Measurements from ENCODE around the gene TTLL12. TPM values are rescaled to one million over a fixed set of nuclear protein-coding genes. Genes with fewer than 3 reads are reported as not detected.

Gene TTLL12
- polyA plus RNA-seq, 1 donor (not counting 4 experiments of a cell fraction or from before 2014, with no cell fraction given): 22.1 TPM

- Histone ChIP-seq H4K20me1 (ENCODE audit: control insufficient read depth, extremely low read depth, insufficient read depth, low read length) (no peaks in the 10 kb centered on the region), H3K4me2 (ENCODE audit: control insufficient read depth, extremely low read depth, insufficient read depth, low read depth, low read length) (no peak overlapping the region), H2AFZ (ENCODE audit: control insufficient read depth, low read length) (no peak overlapping the region), H3K4me3 (ENCODE audit: control insufficient read depth in 2 of 3, extremely low read depth in 1 of 3, insufficient read depth in 2 of 3, low read depth in 1 of 3, low read length in 3 of 3) (no peak overlapping the region), H3K9me3 (ENCODE audit: control insufficient read depth, low read depth, low read length) (no peaks in the 10 kb centered on the region), H3K27me3 (ENCODE audit: control insufficient read depth, extremely low read depth, insufficient read depth, low read length) (peaks cover 15% of the 10 kb centered on the region), H3K27ac (ENCODE audit: control insufficient read depth, insufficient read depth, low read length) (no peak overlapping the region), H3K4me1 (ENCODE audit: control insufficient read depth, extremely low read depth, insufficient read depth, low read length) (no peaks in the 10 kb centered on the region), H3K9me1 (ENCODE audit: control insufficient read depth, extremely low read depth, insufficient read depth, low read length) (no peaks in the 10 kb centered on the region), H3K9ac (ENCODE audit: control insufficient read depth, extremely low read depth, insufficient read depth, low read length) (no peak overlapping the region), H3K36me3 (ENCODE audit: control insufficient read depth in 2 of 2, extremely low read depth in 1 of 2, insufficient read depth in 2 of 2, low read length in 2 of 2) (no peaks in the 10 kb centered on the region), H3K79me2 (ENCODE audit: control insufficient read depth, insufficient read depth, low read length) (no peaks in the 10 kb centered on the region)
- dilution Hi-C loops (cut with MboI; ENCODE audit: extremely low pct_ligation_motif_present, low sequenced_read_pairs): no loop called here
- DNase-seq (ENCODE audit: low read depth, low spot score) (no peak), FAIRE-seq (no peak)
- TF ChIP-seq EZH2 (IDR thresholded peaks at IDR 0.05; ENCODE audit: low read length) (no peak), CTCF (optimal IDR thresholded peaks at IDR 0.05 in 1 of 3, IDR thresholded peaks at IDR 0.05 in 1 of 3, conservative IDR thresholded peaks at IDR 0.05 in 1 of 3; ENCODE audit: extremely low read depth in 1 of 3, insufficient read depth in 2 of 3, low read length in 3 of 3) (no peak)
Observed at GRCh38 chr22:43202326-43202725, 15.4 kb upstream of the TTLL12 start.

DNA sequence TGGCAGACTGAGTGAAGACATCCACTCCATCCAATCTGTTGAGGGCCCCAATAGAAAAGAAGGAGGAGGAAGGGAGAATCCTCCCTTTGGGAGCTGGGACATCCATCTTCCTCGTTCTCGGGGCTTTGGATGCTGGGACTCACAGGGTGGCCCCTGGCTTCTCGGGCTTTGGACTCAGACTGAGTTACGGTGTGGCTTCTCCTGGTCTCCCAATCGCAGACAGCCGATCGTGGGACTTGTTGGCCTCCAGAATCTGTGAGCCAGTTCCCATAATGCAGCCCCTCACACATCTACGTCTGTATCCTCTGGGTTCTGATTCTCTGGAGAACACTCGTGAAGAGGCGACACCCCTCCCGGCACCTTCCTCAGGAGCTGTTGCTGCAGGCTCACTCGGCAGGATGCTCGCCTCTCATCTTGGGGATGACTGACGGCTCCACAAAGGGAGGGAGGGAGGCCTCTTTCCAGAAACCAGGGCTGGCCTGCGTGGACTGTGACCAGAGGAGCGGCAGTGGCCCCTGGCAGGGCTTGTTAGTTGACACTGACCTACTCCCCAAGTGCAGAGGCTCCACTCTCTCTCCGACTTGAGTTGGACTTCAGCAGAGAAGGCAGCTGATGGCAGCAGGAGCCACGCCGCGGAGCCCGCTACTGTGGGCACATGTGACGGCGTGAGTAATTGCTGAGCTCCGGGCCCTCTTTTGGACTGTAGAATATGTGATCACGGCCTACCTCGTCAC is 14.7 kb upstream of the TTLL12 start:
- H3K27me3 ChIP-seq (ENCODE audit: control insufficient read depth, extremely low read depth, insufficient read depth, low read length): peaks cover 14% of the 10 kb centered on the region
- H3K9me1 ChIP-seq (ENCODE audit: control insufficient read depth, extremely low read depth, insufficient read depth, low read length): no peaks in the 10 kb centered on the region
- dilution Hi-C loops (cut with MboI; ENCODE audit: extremely low pct_ligation_motif_present, low sequenced_read_pairs): no loop called here
- H3K36me3 ChIP-seq (ENCODE audit: control insufficient read depth in 2 of 2, extremely low read depth in 1 of 2, insufficient read depth in 2 of 2, low read length in 2 of 2): no peaks in the 10 kb centered on the region
- no peak overlapping the region for H2AFZ ChIP-seq (ENCODE audit: control insufficient read depth, low read length)
- H3K4me1 ChIP-seq (ENCODE audit: control insufficient read depth, extremely low read depth, insufficient read depth, low read length): no peaks in the 10 kb centered on the region
- no peaks in the 10 kb centered on the region for H4K20me1 ChIP-seq (ENCODE audit: control insufficient read depth, extremely low read depth, insufficient read depth, low read length)
- H3K4me2 ChIP-seq (ENCODE audit: control insufficient read depth, extremely low read depth, insufficient read depth, low read depth, low read length): no peak overlapping the region
- H3K79me2 ChIP-seq (ENCODE audit: control insufficient read depth, insufficient read depth, low read length): no peaks in the 10 kb centered on the region
- TF ChIP-seq CTCF (optimal IDR thresholded peaks at IDR 0.05 in 1 of 3, IDR thresholded peaks at IDR 0.05 in 1 of 3, conservative IDR thresholded peaks at IDR 0.05 in 1 of 3; ENCODE audit: extremely low read depth in 1 of 3, insufficient read depth in 2 of 3, low read length in 3 of 3) (no peak), EZH2 (IDR thresholded peaks at IDR 0.05; ENCODE audit: low read length) (no peak)
- H3K4me3 ChIP-seq (ENCODE audit: control insufficient read depth in 2 of 3, extremely low read depth in 1 of 3, insufficient read depth in 2 of 3, low read depth in 1 of 3, low read length in 3 of 3): no peak overlapping the region
- DNase-seq (ENCODE audit: low read depth, low spot score): no peak
- no peaks in the 10 kb centered on the region for H3K9me3 ChIP-seq (ENCODE audit: control insufficient read depth, low read depth, low read length)
- H3K9ac ChIP-seq (ENCODE audit: control insufficient read depth, extremely low read depth, insufficient read depth, low read length): no peak overlapping the region
- H3K27ac ChIP-seq (ENCODE audit: control insufficient read depth, insufficient read depth, low read length): no peak overlapping the region
- FAIRE-seq: no peak

Measured in keratinocyte (primary cell).